ENCODE results near the gene COMMD4.

- TF ChIP-seq CTCF (IDR thresholded peaks at IDR 0.05) (no peak), POLR2A (IDR thresholded peaks at IDR 0.05) (no peak), EP300 (IDR thresholded peaks at IDR 0.05) (no peak)
These were observed 20.7 kb downstream of the COMMD4 start for GRCh38 chr15:75356517-75356916.

Data from suprapubic skin (tissue), 3 donors.